Amniotic stem cell (primary cell): ENCODE results near the gene MYCBPAP.

Experiments
- DNase-seq: peaks from one replicate; lab custom pipeline; 2025; lab: John Stamatoyannopoulos, UW

MYCBPAP gene

GRCh38 chr17:50539762-50540559, 31.7 kb downstream of the MYCBPAP start:
- no peak for DNase-seq

- DNase-seq: no peak
Observed at GRCh38 chr17:50540560-50541401, 32.5 kb downstream of the MYCBPAP start.

- DNase-seq: no peak
Observed at GRCh38 chr17:50541402-50541715, 33.1 kb downstream of the MYCBPAP start.

GRCh38 chr17:50541716-50542688, 33.8 kb downstream of the MYCBPAP start:
- peak; percentile 80 for DNase-seq

- DNase-seq: no peak
Observed at GRCh38 chr17:50542795-50543774, 34.8 kb downstream of the MYCBPAP start.

GRCh38 chr17:50544516-50544915, 36.3 kb downstream of the MYCBPAP start:
- DNase-seq: no peak

- no peak for DNase-seq
Observed at GRCh38 chr17:50545311-50545710, 37.1 kb downstream of the MYCBPAP start.

- DNase-seq: no peak
Observed at GRCh38 chr17:50546701-50547034, 38.4 kb downstream of the MYCBPAP start.

- DNase-seq: peak; percentile 86
Observed at GRCh38 chr17:50547035-50547735, 38.9 kb downstream of the MYCBPAP start, which contains the start of gene SPATA20. Gene SPATA20 (plus strand): TSS chr17:50547174. CDS start chr17:50547209, 35 bp downstream.

- no peak for DNase-seq
Observed at GRCh38 chr17:50547736-50548083, 39.5 kb downstream of the MYCBPAP start.

GRCh38 chr17:50548831-50549230, 40.6 kb downstream of the MYCBPAP start:
- DNase-seq: no peak

- no peak for DNase-seq
Observed at GRCh38 chr17:50549256-50549941, 41.2 kb downstream of the MYCBPAP start.

GRCh38 chr17:50549969-50550368, 41.7 kb downstream of the MYCBPAP start:
- no peak for DNase-seq

GRCh38 chr17:50550661-50551432, 42.6 kb downstream of the MYCBPAP start:
- peak; percentile 61 for DNase-seq

- no peak for DNase-seq
Observed at GRCh38 chr17:50551433-50551815, 43.2 kb downstream of the MYCBPAP start.

- no peak for DNase-seq
Observed at GRCh38 chr17:50551884-50552283, 43.6 kb downstream of the MYCBPAP start.

GRCh38 chr17:50554201-50554600, 46.0 kb downstream of the MYCBPAP start:
- no peak for DNase-seq

GRCh38 chr17:50556803-50557202, 48.6 kb downstream of the MYCBPAP start:
- no peak for DNase-seq

GRCh38 chr17:50557630-50558029, 49.4 kb downstream of the MYCBPAP start:
- no peak for DNase-seq
